Prostate gland (tissue), 2 donors: ENCODE data around the gene ZNF423.

Experiments
- CTCF ChIP-seq, 4 experiments: fragments of 200-600 bp in 2 of 4; fragments of 450-650 bp in 2 of 4; sonication (generic) in 2 of 4; IDR thresholded peaks; 1 replicate in 3 of 4; 2 replicates in 1 of 4; pipeline ENCODE4 v1.5.1; 2016 to 2019; ENCODE audit warnings: antibody characterized with exemption in 4 of 4, mild to moderate bottlenecking in 2 of 4, moderate library complexity in 2 of 4
- POLR2A ChIP-seq: fragments of 450-650 bp; IDR thresholded peaks from one replicate; pipeline ENCODE4 v1.6.1; 2016; ENCODE audit warnings: antibody characterized with exemption, mild to moderate bottlenecking
- POLR2AphosphoS5 ChIP-seq: sonication (generic); formaldehyde crosslinking; IDR thresholded peaks from one replicate; pipeline ENCODE4 v1.6.1; 2017; ENCODE audit warnings: antibody characterized with exemption

- TF ChIP-seq POLR2A: no peak
- no peak for TF ChIP-seq POLR2AphosphoS5
- no peak for TF ChIP-seq CTCF (IDR thresholded peaks at IDR 0.05)
These were observed 28.4 kb upstream of the ZNF423 start for GRCh38 chr16:49884033-49885015.
